Esophagus squamous epithelium (tissue), 4 donors: ENCODE results near the gene PTPRG.

Experiments
- CTCF ChIP-seq, 6 experiments: fragments of 450-650 bp in 4 of 6; fragments of 200-600 bp in 2 of 6; sonication (generic) in 2 of 6; IDR thresholded peaks; one replicate each; pipeline ENCODE4 v1.5.1; 2016 to 2019; ENCODE audit warnings: antibody characterized with exemption in 6 of 6, mild to moderate bottlenecking in 4 of 6, moderate library complexity in 4 of 6
- POLR2A ChIP-seq, 4 donors: fragments of 450-650 bp; IDR thresholded peaks; one replicate each; pipeline ENCODE4 v1.6.1; 2017; ENCODE audit warnings: antibody characterized with exemption in 4 of 4, mild to moderate bottlenecking in 4 of 4, moderate library complexity in 3 of 4

DNA sequence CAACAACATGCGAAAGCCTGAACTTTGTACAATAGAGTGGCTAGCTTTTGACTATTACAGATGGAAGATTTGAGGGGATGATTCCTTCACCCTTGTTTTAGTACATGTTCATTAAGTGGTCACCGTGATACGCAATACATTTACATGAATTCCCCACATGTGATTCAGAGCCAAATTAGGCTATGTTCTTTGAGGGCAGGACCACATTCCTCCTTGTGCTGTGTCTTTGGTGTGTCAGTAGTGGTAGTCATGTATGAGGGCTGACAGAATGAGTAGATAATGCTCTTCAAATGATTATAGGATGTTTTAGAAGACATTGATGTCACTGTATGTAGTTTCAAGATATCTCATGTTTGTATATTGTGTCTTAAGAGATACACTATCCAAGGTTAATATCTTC is 12.1 kb downstream of the PTPRG start:
- TF ChIP-seq POLR2A (IDR thresholded peaks at IDR 0.05): no peak
- no peak for TF ChIP-seq CTCF (IDR thresholded peaks at IDR 0.05)
